CD4-positive, alpha-beta T cell (primary cell): ENCODE results near the gene DGKB. TPM values are rescaled to one million over a fixed set of nuclear protein-coding genes. Genes with fewer than 3 reads are reported as not detected.

ENCODE experiments used
- ATAC-seq: fragments of 200-7000 bp; cut with Tn5 transposase; one replicate; pipeline ENCODE4 v1.10.0; 2022; ENCODE audit warnings: mild to moderate bottlenecking; ENCODE audit not compliant: poor library complexity
- CTCF ChIA-PET: fragments of 350-600 bp; sonication (Branson Sonifier 250); formaldehyde crosslinking; loops from one replicate; lab custom pipeline; 2021; ENCODE audit warnings: antibody characterized with exemption, inconsistent platforms; lab: Charles Lee
- POLR2A ChIA-PET: fragments of 350-600 bp; sonication (Branson Sonifier 250); formaldehyde crosslinking; loops from one replicate; lab custom pipeline; 2021; ENCODE audit warnings: antibody characterized with exemption, inconsistent platforms; lab: Charles Lee
- DNase-seq, 14 experiments: peaks; one replicate each; pipeline ENCODE4 v3.0.0-alpha.2; 2013 to 2020; ENCODE audit warnings: mixed read lengths in 2 of 14
- H3K27ac ChIP-seq, 2 donors: one replicate each; pipeline versions ENCODE4 v1.5.1 to v1.7.0; 2013; ENCODE audit warnings: low read length in 2 of 2, low read depth in 1 of 2, mild to moderate bottlenecking in 1 of 2
- H3K27me3 ChIP-seq, 2 experiments: 1 replicate in 1 of 2; 2 replicates in 1 of 2; pipeline versions ENCODE4 v1.6.1 to v1.7.0; 2013; ENCODE audit warnings: low read length in 2 of 2, control low read depth in 1 of 2, mild to moderate bottlenecking in 1 of 2, moderate library complexity in 1 of 2; ENCODE audit not compliant: insufficient read depth in 2 of 2, control insufficient read depth in 1 of 2
- H3K36me3 ChIP-seq: one replicate; pipeline ENCODE4 v1.6.1; 2013; ENCODE audit warnings: low read length, control low read depth; ENCODE audit not compliant: insufficient read depth
- H3K4me1 ChIP-seq: one replicate; pipeline ENCODE4 v1.6.1; 2013; ENCODE audit warnings: low read length, control low read depth; ENCODE audit not compliant: insufficient read depth
- H3K4me3 ChIP-seq: one replicate; pipeline ENCODE4 v1.5.1; 2013; ENCODE audit warnings: mild to moderate bottlenecking, low read length, moderate library complexity
- H3K9me3 ChIP-seq, 2 experiments: 1 replicate in 1 of 2; 2 replicates in 1 of 2; pipeline versions ENCODE4 v1.6.1 to v1.7.0; 2013; ENCODE audit warnings: low read length in 2 of 2, mild to moderate bottlenecking in 2 of 2, control low read depth in 1 of 2, moderate library complexity in 1 of 2; ENCODE audit not compliant: control insufficient read depth in 1 of 2, insufficient read depth in 1 of 2
- H3K27ac Mint-ChIP-seq: one replicate; pipeline ENCODE4 v1.8.0; 2020; ENCODE audit warnings: mixed read lengths
- H3K27me3 Mint-ChIP-seq: one replicate; pipeline ENCODE4 v1.8.0; 2021; ENCODE audit warnings: mixed read lengths
- H3K36me3 Mint-ChIP-seq: one replicate; pipeline ENCODE4 v1.8.0; 2021; ENCODE audit warnings: low read depth, mixed read lengths
- H3K4me1 Mint-ChIP-seq: one replicate; pipeline ENCODE4 v1.8.0; 2021; ENCODE audit warnings: low read depth, mixed read lengths
- H3K4me3 Mint-ChIP-seq: one replicate; pipeline ENCODE4 v1.8.0; 2020; ENCODE audit warnings: mild to moderate bottlenecking, mixed read lengths
- H3K9me3 Mint-ChIP-seq: one replicate; pipeline ENCODE4 v1.8.0; 2020; ENCODE audit warnings: mixed read lengths
- intact Hi-C, 2 experiments: fragments of 100-400 bp; cut with DNase I in 1 of 2; cut with micrococcal nuclease in 1 of 2; formaldehyde crosslinking; loops; one replicate each; pipeline versions ENCODE4 v1.15.1 to v1.9.0; 2023 to 2025; cut with DNase I, micrococcal nuclease
- total RNA-seq, 174 experiments: library from RNA in 2 of 174; stranded (reverse) in 2 of 174; gene quantifications; one replicate each; pipeline ENCODE4 v1.2.3 and lab custom pipeline; 2021 to 2026
- TF ChIP-seq, protein P1 (sequence below): fragments of 200-600 bp; IDR thresholded peaks from one replicate; pipeline ENCODE4 v1.8.0; 2022; ENCODE audit warnings: antibody characterized with exemption, mild to moderate bottlenecking

The DGKB gene
- total RNA-seq, 2 experiments from 2014 or later: not detected

DNA sequence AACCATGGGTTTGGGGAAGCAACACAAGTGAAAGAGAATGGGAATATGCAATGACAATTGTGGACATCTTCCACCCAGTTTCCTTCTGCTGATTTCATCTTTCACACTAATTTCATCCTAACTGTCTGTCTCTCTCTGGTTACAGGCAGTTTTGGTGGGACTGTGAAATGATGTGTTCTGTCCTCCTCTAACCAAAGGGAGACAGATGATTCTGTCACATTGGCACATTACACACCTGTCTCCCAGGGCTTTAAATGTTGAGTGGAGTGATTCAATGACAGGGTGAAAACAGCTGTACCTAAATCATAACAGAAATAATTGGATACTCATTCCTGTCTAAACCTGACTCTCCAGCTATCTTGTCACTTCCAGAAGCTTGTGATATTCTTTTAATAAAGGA, 60.0 kb downstream of the DGKB start:
- TF ChIP-seq, protein P1, sequence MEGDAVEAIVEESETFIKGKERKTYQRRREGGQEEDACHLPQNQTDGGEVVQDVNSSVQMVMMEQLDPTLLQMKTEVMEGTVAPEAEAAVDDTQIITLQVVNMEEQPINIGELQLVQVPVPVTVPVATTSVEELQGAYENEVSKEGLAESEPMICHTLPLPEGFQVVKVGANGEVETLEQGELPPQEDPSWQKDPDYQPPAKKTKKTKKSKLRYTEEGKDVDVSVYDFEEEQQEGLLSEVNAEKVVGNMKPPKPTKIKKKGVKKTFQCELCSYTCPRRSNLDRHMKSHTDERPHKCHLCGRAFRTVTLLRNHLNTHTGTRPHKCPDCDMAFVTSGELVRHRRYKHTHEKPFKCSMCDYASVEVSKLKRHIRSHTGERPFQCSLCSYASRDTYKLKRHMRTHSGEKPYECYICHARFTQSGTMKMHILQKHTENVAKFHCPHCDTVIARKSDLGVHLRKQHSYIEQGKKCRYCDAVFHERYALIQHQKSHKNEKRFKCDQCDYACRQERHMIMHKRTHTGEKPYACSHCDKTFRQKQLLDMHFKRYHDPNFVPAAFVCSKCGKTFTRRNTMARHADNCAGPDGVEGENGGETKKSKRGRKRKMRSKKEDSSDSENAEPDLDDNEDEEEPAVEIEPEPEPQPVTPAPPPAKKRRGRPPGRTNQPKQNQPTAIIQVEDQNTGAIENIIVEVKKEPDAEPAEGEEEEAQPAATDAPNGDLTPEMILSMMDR: no peak

DNA sequence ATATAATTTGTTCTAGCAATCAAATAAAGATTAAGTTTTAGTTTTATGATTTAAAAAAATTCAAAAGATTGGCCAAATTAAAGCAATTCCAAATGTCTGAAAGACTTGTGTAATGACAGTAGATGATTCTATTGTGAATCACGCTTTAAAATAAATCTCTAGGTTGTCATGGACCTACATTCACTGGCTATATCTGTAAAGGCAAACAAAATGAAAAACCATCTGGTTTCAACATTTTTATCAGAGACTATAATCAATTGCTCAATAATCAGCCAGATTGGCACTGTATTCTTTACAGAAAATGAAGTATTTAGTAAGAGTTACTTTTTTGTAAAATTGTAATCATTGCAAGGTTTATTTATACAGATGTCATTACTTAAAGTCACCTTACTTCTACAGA, 60.7 kb downstream of the DGKB start:
- H3K27me3 Mint-ChIP-seq: no peaks in the 10 kb centered on the region
- ChIA-PET CTCF (no interaction called here), POLR2A (no interaction called here)
- H3K27ac Mint-ChIP-seq: no peak overlapping the region
- H3K4me3 Mint-ChIP-seq: no peak overlapping the region
- Histone ChIP-seq H3K27ac (no peak overlapping the region), H3K4me3 (no peak overlapping the region), H3K27me3 (no peaks in the 10 kb centered on the region), H3K36me3 (no peaks in the 10 kb centered on the region), H3K4me1 (no peaks in the 10 kb centered on the region), H3K9me3 (peaks cover 0 to 3% of the 10 kb centered on the region in 2 experiments)
- H3K4me1 Mint-ChIP-seq: no peaks in the 10 kb centered on the region
- peaks cover 4% of the 10 kb centered on the region for H3K9me3 Mint-ChIP-seq
- DNase-seq: no peak
- H3K36me3 Mint-ChIP-seq: no peaks in the 10 kb centered on the region
- no peak for ATAC-seq
- intact Hi-C loops: no loop called here
- TF ChIP-seq, protein P1: no peak

More for the DNA sequence above, 60.0 kb downstream of the DGKB start:
- ATAC-seq (no peak), DNase-seq (no peak)
- ChIA-PET POLR2A (no interaction called here), CTCF (no interaction called here)
- no peak overlapping the region for H3K27ac ChIP-seq
- peaks cover 0 to 3% of the 10 kb centered on the region in 2 experiments for H3K9me3 ChIP-seq
- no peaks in the 10 kb centered on the region for H3K4me1 ChIP-seq
- Mint-ChIP-seq H3K4me1 (no peaks in the 10 kb centered on the region), H3K9me3 (peaks cover 4% of the 10 kb centered on the region), H3K4me3 (no peak overlapping the region), H3K36me3 (no peaks in the 10 kb centered on the region), H3K27me3 (no peaks in the 10 kb centered on the region), H3K27ac (no peak overlapping the region)
- no peak overlapping the region for H3K4me3 ChIP-seq
- H3K27me3 ChIP-seq: no peaks in the 10 kb centered on the region
- intact Hi-C loops: no loop called here
- H3K36me3 ChIP-seq: no peaks in the 10 kb centered on the region

DNA sequence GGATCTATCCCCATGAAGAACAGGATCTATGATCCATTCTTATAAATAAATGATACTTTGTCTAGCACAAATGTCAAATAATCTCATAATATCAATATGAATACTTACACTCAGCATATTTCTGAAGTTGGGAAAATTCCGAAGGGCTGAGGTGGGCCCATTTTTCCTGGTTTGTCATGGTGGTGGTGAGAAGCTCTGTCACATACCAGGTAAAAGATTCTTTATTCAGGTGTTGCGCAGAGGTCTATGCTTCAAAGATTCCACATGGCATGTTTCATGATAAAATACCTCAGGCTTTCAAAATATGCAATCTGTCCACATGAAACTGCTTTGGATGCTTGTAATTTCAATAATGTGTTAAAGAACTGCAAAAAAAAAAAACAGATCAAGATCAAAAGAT, 61.5 kb downstream of the DGKB start:
- H3K27me3 Mint-ChIP-seq: no peaks in the 10 kb centered on the region
- ChIA-PET CTCF (no interaction called here), POLR2A (no interaction called here)
- DNase-seq (no peak), ATAC-seq (no peak)
- H3K27ac ChIP-seq: no peak overlapping the region
- H3K9me3 ChIP-seq: peaks cover 0 to 3% of the 10 kb centered on the region in 2 experiments
- H3K4me1 Mint-ChIP-seq: no peaks in the 10 kb centered on the region
- H3K4me3 Mint-ChIP-seq: no peak overlapping the region
- H3K27me3 ChIP-seq: no peaks in the 10 kb centered on the region
- H3K4me3 ChIP-seq: no peak overlapping the region
- H3K36me3 Mint-ChIP-seq: no peaks in the 10 kb centered on the region
- intact Hi-C loops: no loop called here
- peaks cover 4% of the 10 kb centered on the region for H3K9me3 Mint-ChIP-seq
- TF ChIP-seq, protein P1: no peak
- H3K27ac Mint-ChIP-seq: no peak overlapping the region
- no peaks in the 10 kb centered on the region for H3K36me3 ChIP-seq
- no peaks in the 10 kb centered on the region for H3K4me1 ChIP-seq
